Fibroblast of skin of abdomen (primary cell): ENCODE measurements around the gene CACNG6. TPM values are rescaled to one million over a fixed set of nuclear protein-coding genes. Genes with fewer than 3 reads are reported as not detected.
"Not testable (repeated sequence)": the region's sequence is repeated elsewhere in the genome, so short reads cannot be mapped to it uniquely, and the experiment has no call there.

ENCODE experiments used
- DNase-seq: peaks from one replicate; pipeline ENCODE4 v3.0.0-alpha.2; 2013
- polyA plus RNA-seq, 2 experiments: library from polyadenylated mRNA; unstranded; fragments of 120-200 nt; gene quantifications; one replicate each; pipeline ENCODE4 v1.2.1, GENCODE V29; 2013; ENCODE audit not compliant: insufficient read length in 2 of 2

CACNG6 gene
- 0.06 TPM for polyA plus RNA-seq (2013, experiment 1 of 2; ENCODE audit: insufficient read length)
- 0.16 TPM for polyA plus RNA-seq (2013, experiment 2 of 2; ENCODE audit: insufficient read length)

GRCh38 chr19:53991224-53992113, at the start of gene CACNG6:
TSS of gene CACNG6 (plus strand) at chr19:53991637. CDS start at chr19:53992878, 1,241 bp downstream.
- no peak for DNase-seq

- no peak for DNase-seq
Measured at GRCh38 chr19:53942001-53942786, 49.2 kb upstream of the CACNG6 start.

- DNase-seq, result no peak
Measured at GRCh38 chr19:53944416-53944815, 47.0 kb upstream of the CACNG6 start.

- no peak for DNase-seq
Measured at GRCh38 chr19:53944933-53945332, 46.5 kb upstream of the CACNG6 start.

GRCh38 chr19:53945441-53945840, 46.0 kb upstream of the CACNG6 start:
- no peak for DNase-seq

GRCh38 chr19:53945998-53946397, 45.4 kb upstream of the CACNG6 start:
- DNase-seq, result no peak

GRCh38 chr19:53947624-53948023, 43.8 kb upstream of the CACNG6 start:
- DNase-seq, result no peak

GRCh38 chr19:53948611-53949010, 42.8 kb upstream of the CACNG6 start:
- DNase-seq, result not testable (repeated sequence)

- DNase-seq, result no peak
Measured at GRCh38 chr19:53951436-53951835, 40.0 kb upstream of the CACNG6 start.

GRCh38 chr19:53951947-53952346, 39.5 kb upstream of the CACNG6 start:
- DNase-seq, result no peak

GRCh38 chr19:53953383-53953782, 38.1 kb upstream of the CACNG6 start:
- DNase-seq, result no peak

GRCh38 chr19:53957448-53958167, 33.8 kb upstream of the CACNG6 start:
- DNase-seq, result no peak

- no peak for DNase-seq
Measured at GRCh38 chr19:53958168-53958571, 33.3 kb upstream of the CACNG6 start.

GRCh38 chr19:53958823-53959757, 32.3 kb upstream of the CACNG6 start:
- DNase-seq, result no peak

GRCh38 chr19:53960187-53960586, 31.2 kb upstream of the CACNG6 start:
- DNase-seq, result no peak

GRCh38 chr19:53960886-53961285, 30.6 kb upstream of the CACNG6 start:
- no peak for DNase-seq

GRCh38 chr19:53961523-53962356, 29.7 kb upstream of the CACNG6 start:
- no peak for DNase-seq

GRCh38 chr19:53962887-53963431, 28.5 kb upstream of the CACNG6 start, which contains the start of gene CACNG8:
TSS of gene CACNG8 (plus strand) at chr19:53962937.
- DNase-seq, result no peak

GRCh38 chr19:53965091-53965490, 26.3 kb upstream of the CACNG6 start:
- DNase-seq, result no peak

- no peak for DNase-seq
Measured at GRCh38 chr19:53966931-53967330, 24.5 kb upstream of the CACNG6 start.
